Measurements from ENCODE around the gene KRT77. TPM values are rescaled to one million over a fixed set of nuclear protein-coding genes. Genes with fewer than 3 reads are reported as not detected.
"Not testable (repeated sequence)": the region's sequence is repeated elsewhere in the genome, so short reads cannot be mapped to it uniquely, and the experiment has no call there.

KRT77 gene
- polyA plus RNA-seq, 4 donors = 0.01 to 0.86 TPM; not detected in 2

- FAIRE-seq (no peak), DNase-seq (no peak)
- H3K27me3 ChIP-seq (ENCODE audit: control insufficient read depth in 3 of 3, insufficient read depth in 3 of 3, low read length in 3 of 3) = peaks cover 4 to 47% (median 10%) of the 10 kb centered on the region in 3 donors
- H3K9me3 ChIP-seq (ENCODE audit: control insufficient read depth in 2 of 2, insufficient read depth in 1 of 2, low read depth in 1 of 2, low read length in 1 of 2) = no peaks in the 10 kb centered on the region
- no peak overlapping the region for H3K27ac ChIP-seq (ENCODE audit: low read depth in 1 of 3, low read length in 2 of 3)
- 90 to 98% (median 94%) methylated on average over 5 of the region's 5 CpGs for WGBS, 3 donors
- H3K36me3 ChIP-seq (ENCODE audit: control insufficient read depth in 3 of 3, insufficient read depth in 2 of 3, low read depth in 1 of 3, low read length in 3 of 3) = no peaks in the 10 kb centered on the region
- H3K4me1 ChIP-seq (ENCODE audit: control insufficient read depth in 3 of 3, insufficient read depth in 2 of 3, low read depth in 1 of 3, low read length in 2 of 3) = no peaks in the 10 kb centered on the region
- H3K4me3 ChIP-seq (ENCODE audit: low read depth in 1 of 3, low read length in 3 of 3) = no peak overlapping the region
Measured at GRCh38 chr12:52716061-52716460, 12.7 kb upstream of the KRT77 start.

- DNase-seq = peak; percentile 21 to 30
- H3K9me3 ChIP-seq (ENCODE audit: control insufficient read depth in 2 of 2, insufficient read depth in 1 of 2, low read depth in 1 of 2, low read length in 1 of 2) = no peaks in the 10 kb centered on the region
- H3K4me1 ChIP-seq (ENCODE audit: control insufficient read depth in 3 of 3, insufficient read depth in 2 of 3, low read depth in 1 of 3, low read length in 2 of 3) = no peaks in the 10 kb centered on the region
- WGBS, 3 donors = 58 to 71% (median 67%) methylated on average over 14 of the region's 14 CpGs
- no peak overlapping the region for H3K4me3 ChIP-seq (ENCODE audit: low read depth in 1 of 3, low read length in 3 of 3)
- no peak for FAIRE-seq
- no peaks in the 10 kb centered on the region for H3K36me3 ChIP-seq (ENCODE audit: control insufficient read depth in 3 of 3, insufficient read depth in 2 of 3, low read depth in 1 of 3, low read length in 3 of 3)
- H3K27ac ChIP-seq (ENCODE audit: low read depth in 1 of 3, low read length in 2 of 3) = no peak overlapping the region
- peaks cover 4 to 45% (median 10%) of the 10 kb centered on the region in 3 donors for H3K27me3 ChIP-seq (ENCODE audit: control insufficient read depth in 3 of 3, insufficient read depth in 3 of 3, low read length in 3 of 3)
Measured at GRCh38 chr12:52715416-52715815, 12.1 kb upstream of the KRT77 start.

DNA sequence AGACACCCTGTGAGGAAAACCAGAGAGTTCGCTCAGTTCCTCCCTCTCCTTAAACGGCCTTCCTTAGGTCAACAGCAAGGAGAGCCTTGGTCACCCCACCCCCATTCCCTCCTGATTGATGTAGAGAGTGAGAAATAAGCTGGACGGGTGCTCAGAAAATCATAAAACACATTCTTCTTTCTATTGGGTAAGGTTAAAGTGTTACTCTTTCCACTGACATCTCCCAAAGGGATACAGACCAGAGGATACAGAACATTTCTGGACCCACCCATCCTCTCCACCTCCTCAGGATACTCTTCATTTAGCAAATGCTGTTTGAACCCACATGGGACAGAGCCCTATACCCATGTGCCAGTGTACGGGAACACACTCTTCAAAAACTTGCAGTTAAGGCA, 11.6 kb upstream of the KRT77 start:
- H3K4me3 ChIP-seq (ENCODE audit: low read depth in 1 of 3, low read length in 3 of 3) = no peak overlapping the region
- FAIRE-seq = no peak
- no peaks in the 10 kb centered on the region for H3K36me3 ChIP-seq (ENCODE audit: control insufficient read depth in 3 of 3, insufficient read depth in 2 of 3, low read depth in 1 of 3, low read length in 3 of 3)
- H3K27me3 ChIP-seq (ENCODE audit: control insufficient read depth in 3 of 3, insufficient read depth in 3 of 3, low read length in 3 of 3) = peaks cover 4 to 44% (median 10%) of the 10 kb centered on the region in 3 donors
- no peak overlapping the region for H3K27ac ChIP-seq (ENCODE audit: low read depth in 1 of 3, low read length in 2 of 3)
- H3K4me1 ChIP-seq (ENCODE audit: control insufficient read depth in 3 of 3, insufficient read depth in 2 of 3, low read depth in 1 of 3, low read length in 2 of 3) = no peaks in the 10 kb centered on the region
- no peaks in the 10 kb centered on the region for H3K9me3 ChIP-seq (ENCODE audit: control insufficient read depth in 2 of 2, insufficient read depth in 1 of 2, low read depth in 1 of 2, low read length in 1 of 2)
- DNase-seq = no peak
- 60 to 68% (median 62%) methylated on average over 4 of the region's 4 CpGs for WGBS, 3 donors

DNA sequence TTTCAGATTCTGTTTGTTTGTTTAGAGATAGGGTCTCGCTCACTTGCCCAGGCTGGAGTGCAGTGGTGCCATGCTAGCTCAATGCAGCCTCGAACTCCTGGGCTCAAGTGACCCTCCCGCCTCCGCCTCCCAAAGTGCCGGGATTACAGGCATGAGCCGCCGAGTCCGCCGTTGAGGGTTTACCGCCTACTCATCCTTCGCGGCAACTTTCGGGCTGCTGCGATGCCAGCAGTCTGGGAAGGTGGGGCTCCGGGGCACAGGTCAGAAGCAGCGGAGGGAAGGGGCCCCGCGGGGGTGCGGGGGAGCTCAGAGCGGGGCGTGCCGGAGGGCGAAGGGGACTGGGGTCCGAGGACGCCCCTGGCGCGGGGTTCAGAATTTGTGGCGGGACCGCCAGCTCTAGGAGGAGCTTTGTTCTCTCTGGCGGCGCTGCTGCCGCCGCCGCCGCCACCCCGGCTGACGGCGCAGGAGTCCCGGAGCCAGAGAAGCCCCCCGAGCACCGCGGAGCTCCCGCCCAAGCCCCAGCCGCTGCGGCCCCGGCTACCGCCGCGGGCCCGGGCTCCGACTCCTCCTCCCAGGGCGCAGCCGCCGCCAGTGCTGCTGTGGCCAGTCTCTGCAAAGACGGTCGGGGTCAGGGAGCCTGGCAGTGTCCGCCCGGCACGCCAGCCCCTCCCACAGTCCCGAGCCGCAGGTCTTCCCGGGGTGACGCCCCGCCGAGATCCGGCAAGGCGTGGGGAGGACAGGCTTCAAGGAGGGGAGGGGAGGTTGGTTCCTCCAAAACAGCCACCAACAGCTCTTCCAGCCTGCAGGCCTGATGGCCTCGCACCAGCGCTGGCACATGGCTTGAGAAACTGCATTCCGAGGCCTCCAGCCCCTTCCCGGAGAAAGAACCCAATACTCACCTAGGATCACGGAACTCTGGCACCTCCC, 10.9 kb upstream of the KRT77 start:
- DNase-seq (peak in 1 of 2 donors; percentile 28), FAIRE-seq (no peak)
- Histone ChIP-seq H3K4me3 (ENCODE audit: low read depth in 1 of 3, low read length in 3 of 3) (peak overlapping the region in 1 of 3 donors; percentile 1), H3K9me3 (ENCODE audit: control insufficient read depth in 2 of 2, insufficient read depth in 1 of 2, low read depth in 1 of 2, low read length in 1 of 2) (no peaks in the 10 kb centered on the region), H3K27ac (ENCODE audit: low read depth in 1 of 3, low read length in 2 of 3) (no peak overlapping the region), H3K36me3 (ENCODE audit: control insufficient read depth in 3 of 3, insufficient read depth in 2 of 3, low read depth in 1 of 3, low read length in 3 of 3) (no peaks in the 10 kb centered on the region), H3K4me1 (ENCODE audit: control insufficient read depth in 3 of 3, insufficient read depth in 2 of 3, low read depth in 1 of 3, low read length in 2 of 3) (no peaks in the 10 kb centered on the region), H3K27me3 (ENCODE audit: control insufficient read depth in 3 of 3, insufficient read depth in 3 of 3, low read length in 3 of 3) (peaks cover 4 to 44% (median 10%) of the 10 kb centered on the region in 3 donors)
- 6 to 7% (median 6%) methylated on average over 50 to 72 of the region's 72 CpGs for WGBS, 3 donors

DNA sequence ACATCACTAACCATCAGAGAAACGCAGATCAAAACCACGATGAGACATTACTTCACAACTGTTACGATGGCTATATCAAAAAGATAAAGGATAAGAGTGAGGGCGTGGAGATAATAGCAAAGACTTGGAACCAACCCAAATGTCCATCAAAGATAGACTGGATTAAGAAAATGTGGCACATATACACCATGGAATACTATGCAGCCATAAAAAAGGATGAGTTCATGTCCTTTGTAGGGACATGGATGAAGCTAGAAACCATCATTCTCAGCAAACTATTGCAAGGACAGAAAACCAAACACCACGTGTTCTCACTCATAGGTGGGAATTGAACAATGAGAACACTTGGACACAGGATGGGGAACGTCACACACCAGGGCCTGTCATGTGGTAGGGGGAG, 8.8 kb upstream of the KRT77 start:
- H3K4me3 ChIP-seq (ENCODE audit: low read depth in 1 of 3, low read length in 3 of 3); FAIRE-seq; H3K4me1 ChIP-seq (ENCODE audit: control insufficient read depth in 3 of 3, insufficient read depth in 2 of 3, low read depth in 1 of 3, low read length in 2 of 3); H3K9me3 ChIP-seq (ENCODE audit: control insufficient read depth in 2 of 2, insufficient read depth in 1 of 2, low read depth in 1 of 2, low read length in 1 of 2); DNase-seq; H3K27ac ChIP-seq (ENCODE audit: low read depth in 1 of 3, low read length in 2 of 3); H3K36me3 ChIP-seq (ENCODE audit: control insufficient read depth in 3 of 3, insufficient read depth in 2 of 3, low read depth in 1 of 3, low read length in 3 of 3): not testable (repeated sequence)
- peaks cover 4 to 42% (median 10%) of the 10 kb centered on the region in 3 donors for H3K27me3 ChIP-seq (ENCODE audit: control insufficient read depth in 3 of 3, insufficient read depth in 3 of 3, low read length in 3 of 3)
- 53 to 76% (median 55%) methylated on average over 6 of the region's 6 CpGs for WGBS, 3 donors

- no peaks in the 10 kb centered on the region for H3K9me3 ChIP-seq (ENCODE audit: control insufficient read depth in 2 of 2, insufficient read depth in 1 of 2, low read depth in 1 of 2, low read length in 1 of 2)
- H3K36me3 ChIP-seq (ENCODE audit: control insufficient read depth in 3 of 3, insufficient read depth in 2 of 3, low read depth in 1 of 3, low read length in 3 of 3) = no peaks in the 10 kb centered on the region
- DNase-seq = peak in 1 of 2 donors; percentile 57
- peaks cover 4 to 34% (median 10%) of the 10 kb centered on the region in 3 donors for H3K27me3 ChIP-seq (ENCODE audit: control insufficient read depth in 3 of 3, insufficient read depth in 3 of 3, low read length in 3 of 3)
- H3K27ac ChIP-seq (ENCODE audit: low read depth in 1 of 3, low read length in 2 of 3) = no peak overlapping the region
- no peak for FAIRE-seq
- WGBS, 3 donors = 73 to 83% (median 74%) methylated on average over 1 of the region's 1 CpG
- H3K4me1 ChIP-seq (ENCODE audit: control insufficient read depth in 3 of 3, insufficient read depth in 2 of 3, low read depth in 1 of 3, low read length in 2 of 3) = no peaks in the 10 kb centered on the region
- no peak overlapping the region for H3K4me3 ChIP-seq (ENCODE audit: low read depth in 1 of 3, low read length in 3 of 3)
Measured at GRCh38 chr12:52710730-52711129, 7.4 kb upstream of the KRT77 start.

GRCh38 chr12:52708010-52708409, 4.7 kb upstream of the KRT77 start:
- DNase-seq (no peak), FAIRE-seq (no peak)
- Histone ChIP-seq H3K27me3 (ENCODE audit: control insufficient read depth in 3 of 3, insufficient read depth in 3 of 3, low read length in 3 of 3) (peaks cover 2 to 8% (median 5%) of the 10 kb centered on the region in 3 donors), H3K9me3 (ENCODE audit: control insufficient read depth in 2 of 2, insufficient read depth in 1 of 2, low read depth in 1 of 2, low read length in 1 of 2) (no peaks in the 10 kb centered on the region), H3K4me1 (ENCODE audit: control insufficient read depth in 3 of 3, insufficient read depth in 2 of 3, low read depth in 1 of 3, low read length in 2 of 3) (no peaks in the 10 kb centered on the region), H3K4me3 (ENCODE audit: low read depth in 1 of 3, low read length in 3 of 3) (no peak overlapping the region), H3K36me3 (ENCODE audit: control insufficient read depth in 3 of 3, insufficient read depth in 2 of 3, low read depth in 1 of 3, low read length in 3 of 3) (no peaks in the 10 kb centered on the region), H3K27ac (ENCODE audit: low read depth in 1 of 3, low read length in 2 of 3) (no peak overlapping the region)
- WGBS, 3 donors = 51 to 75% (median 51%) methylated on average over 4 of the region's 4 CpGs

DNA sequence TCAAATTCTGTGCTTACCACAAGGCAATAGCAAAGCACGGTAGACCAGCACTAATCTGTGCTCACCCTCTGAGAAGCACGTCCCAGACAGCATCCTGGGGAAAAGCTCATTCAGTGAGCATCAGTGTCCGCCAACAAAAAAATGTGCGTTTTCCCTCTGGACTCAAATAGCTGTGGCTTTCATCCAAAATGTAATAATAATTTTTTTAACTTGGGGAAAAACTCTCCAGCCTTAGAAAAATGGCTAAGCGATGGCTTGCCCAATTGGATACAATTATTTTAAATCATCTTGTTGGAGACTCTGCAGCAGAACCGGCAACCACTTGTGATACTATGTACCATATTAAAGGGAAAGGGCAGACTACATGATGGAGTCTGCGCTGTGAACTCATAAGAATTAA, 1.1 kb upstream of the KRT77 start:
- H3K9me3 ChIP-seq (ENCODE audit: control insufficient read depth in 2 of 2, insufficient read depth in 1 of 2, low read depth in 1 of 2, low read length in 1 of 2) = no peaks in the 10 kb centered on the region
- WGBS, 3 donors = 70 to 80% (median 75%) methylated on average over 7 of the region's 7 CpGs
- H3K36me3 ChIP-seq (ENCODE audit: control insufficient read depth in 3 of 3, insufficient read depth in 2 of 3, low read depth in 1 of 3, low read length in 3 of 3) = no peaks in the 10 kb centered on the region
- DNase-seq (no peak), FAIRE-seq (no peak)
- H3K4me1 ChIP-seq (ENCODE audit: control insufficient read depth in 3 of 3, insufficient read depth in 2 of 3, low read depth in 1 of 3, low read length in 2 of 3) = no peaks in the 10 kb centered on the region
- H3K4me3 ChIP-seq (ENCODE audit: low read depth in 1 of 3, low read length in 3 of 3) = no peak overlapping the region
- H3K27ac ChIP-seq (ENCODE audit: low read depth in 1 of 3, low read length in 2 of 3) = no peak overlapping the region
- H3K27me3 ChIP-seq (ENCODE audit: control insufficient read depth in 3 of 3, insufficient read depth in 3 of 3, low read length in 3 of 3) = peaks cover 2 to 5% (median 3%) of the 10 kb centered on the region in 3 donors

Measured in small intestine (tissue), 7 donors.